Effector CD8-positive, alpha-beta T cell (primary cell): Measurements from ENCODE around the gene SUGP1.
"Not testable (repeated sequence)": the region's sequence is repeated elsewhere in the genome, so short reads cannot be mapped to it uniquely, and the experiment has no call there.

Source experiments
- DNase-seq: peaks from one replicate; lab custom pipeline; 2025; lab: John Stamatoyannopoulos, UW
- total RNA-seq, 4 experiments: gene quantifications; one replicate each; lab custom pipeline; 2026; lab: John Stamatoyannopoulos, UW

SUGP1 gene
- total RNA-seq: 54.9 to 77.1 (median 67.7) reads per million in 4 experiments

DNA sequence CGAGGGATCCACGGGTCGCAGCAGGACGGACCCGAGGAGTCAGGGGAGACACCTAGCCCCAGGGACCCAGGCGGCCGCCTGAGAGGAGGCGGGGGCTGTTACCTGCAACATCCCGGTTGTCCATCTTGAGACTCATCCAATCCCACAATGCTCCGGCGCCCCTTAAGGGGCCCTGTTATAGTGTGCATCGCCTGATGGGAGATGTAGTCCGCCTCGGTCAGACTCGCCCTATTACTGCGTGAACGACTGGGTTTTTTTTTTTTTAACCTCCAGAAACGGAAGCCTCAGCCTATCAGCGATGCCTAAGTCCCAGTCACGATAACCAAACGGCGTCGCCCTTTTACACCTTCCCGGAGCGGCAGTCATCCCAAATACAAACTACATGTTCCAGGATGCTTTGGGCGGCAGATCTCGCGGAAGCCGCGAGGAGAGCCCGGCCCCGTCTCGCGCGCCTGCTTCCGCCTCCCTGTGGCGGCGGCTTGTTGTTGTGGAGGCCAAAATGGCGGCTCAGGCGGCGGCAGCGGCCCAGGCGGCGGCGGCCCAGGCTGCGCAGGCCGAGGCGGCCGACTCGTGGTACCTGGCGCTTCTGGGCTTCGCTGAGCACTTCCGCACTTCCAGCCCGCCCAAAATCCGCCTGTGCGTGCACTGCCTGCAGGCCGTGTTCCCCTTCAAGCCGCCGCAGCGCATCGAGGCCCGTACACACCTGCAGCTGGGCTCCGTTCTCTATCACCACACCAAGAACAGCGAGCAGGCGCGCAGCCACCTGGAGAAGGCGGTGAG lies at the start of gene SUGP1, which contains the start of gene MAU2:
Gene SUGP1 (minus strand): TSS at position 149 of the 780 bp plus-strand sequence. CDS start 13 bp downstream, at position 136.
Gene MAU2 (plus strand): TSS at position 469 of the 780 bp plus-strand sequence. CDS start 31 bp downstream, at position 500.
- DNase-seq: peak; percentile 89

DNA sequence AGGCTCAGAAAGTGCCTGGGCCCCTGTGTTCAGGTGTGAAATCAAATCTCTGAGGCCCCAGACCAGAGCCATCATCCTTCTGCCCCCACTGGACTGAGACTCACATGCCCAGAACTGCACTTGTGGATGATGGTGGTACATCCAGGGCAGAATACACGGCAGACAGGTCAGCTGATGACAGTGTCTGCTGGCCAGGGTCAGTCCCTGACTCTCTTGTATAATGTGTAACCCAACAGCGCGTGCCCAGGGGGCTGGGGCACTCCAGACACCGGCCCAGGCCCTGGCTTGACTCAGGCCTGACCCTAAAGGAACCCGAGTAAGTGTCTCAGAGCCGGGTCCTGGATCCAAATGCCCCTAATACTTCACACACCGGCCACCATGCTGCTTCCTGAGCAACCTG lies 47.8 kb upstream of the SUGP1 start:
- no peak for DNase-seq

DNA sequence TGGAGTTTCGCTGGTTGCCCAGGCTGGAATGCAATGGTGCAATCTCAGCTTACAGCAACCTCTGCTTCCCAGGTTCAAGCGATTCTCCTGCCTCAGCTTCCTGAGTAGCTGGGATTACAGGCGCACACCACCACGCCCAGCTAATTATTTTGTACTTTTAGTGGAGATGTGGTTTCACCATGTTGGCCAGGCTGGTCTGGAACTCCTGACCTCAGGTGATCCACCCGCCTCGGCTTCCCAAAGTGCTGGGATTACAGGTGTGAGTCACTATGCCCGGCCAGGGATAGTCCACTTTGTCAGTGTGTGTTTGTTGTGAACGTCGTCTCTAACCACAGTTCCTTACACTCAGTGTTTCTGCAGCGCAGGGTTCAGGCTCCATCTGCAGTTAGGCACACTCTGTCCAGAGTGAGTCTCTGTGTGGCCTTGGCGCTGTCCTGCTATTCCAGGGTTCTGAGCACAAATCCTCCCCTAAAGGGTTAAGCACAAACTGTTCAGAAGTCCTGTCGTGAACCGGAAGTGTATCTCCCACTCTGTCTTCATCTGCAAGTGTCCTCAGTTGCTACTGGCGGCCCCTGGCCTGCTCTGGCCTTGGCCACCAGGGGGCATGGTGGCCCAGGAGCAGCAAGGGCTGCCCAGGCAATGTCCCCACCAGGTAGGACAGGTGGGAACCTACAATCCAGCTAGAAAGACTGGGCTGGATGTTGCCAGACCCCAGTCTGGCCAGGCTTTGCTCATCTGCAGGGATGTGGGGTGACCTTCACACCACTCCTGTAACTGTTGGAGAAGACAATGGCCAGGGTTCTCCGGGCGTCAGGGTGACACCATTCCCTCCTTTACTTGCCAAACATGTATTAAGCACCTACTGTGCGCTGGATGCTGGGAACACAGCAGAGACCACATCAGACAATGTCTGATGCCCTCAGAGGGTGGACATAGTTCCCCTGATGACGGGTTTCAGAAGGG lies 46.4 kb upstream of the SUGP1 start:
- peak; percentile 51 for DNase-seq

DNA sequence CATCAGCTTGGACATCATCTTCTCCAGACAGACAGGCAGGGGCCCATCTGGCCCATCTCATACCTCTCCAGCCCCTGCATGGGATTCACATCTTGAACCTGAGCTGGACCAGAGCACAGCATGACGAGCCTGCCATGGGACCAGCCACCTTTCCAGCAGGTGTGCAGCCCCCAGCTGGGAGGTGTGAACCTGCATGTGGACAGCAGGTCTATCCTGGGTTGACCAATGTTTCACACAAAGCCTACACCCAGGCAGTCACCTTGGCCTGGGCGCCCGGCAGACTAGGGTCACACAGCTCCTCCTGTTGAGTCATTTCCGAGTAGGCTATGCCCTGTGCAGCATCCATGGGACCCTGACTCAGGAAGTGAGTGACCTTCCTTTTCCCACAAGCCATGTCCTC lies 41.8 kb upstream of the SUGP1 start:
- DNase-seq: no peak

DNA sequence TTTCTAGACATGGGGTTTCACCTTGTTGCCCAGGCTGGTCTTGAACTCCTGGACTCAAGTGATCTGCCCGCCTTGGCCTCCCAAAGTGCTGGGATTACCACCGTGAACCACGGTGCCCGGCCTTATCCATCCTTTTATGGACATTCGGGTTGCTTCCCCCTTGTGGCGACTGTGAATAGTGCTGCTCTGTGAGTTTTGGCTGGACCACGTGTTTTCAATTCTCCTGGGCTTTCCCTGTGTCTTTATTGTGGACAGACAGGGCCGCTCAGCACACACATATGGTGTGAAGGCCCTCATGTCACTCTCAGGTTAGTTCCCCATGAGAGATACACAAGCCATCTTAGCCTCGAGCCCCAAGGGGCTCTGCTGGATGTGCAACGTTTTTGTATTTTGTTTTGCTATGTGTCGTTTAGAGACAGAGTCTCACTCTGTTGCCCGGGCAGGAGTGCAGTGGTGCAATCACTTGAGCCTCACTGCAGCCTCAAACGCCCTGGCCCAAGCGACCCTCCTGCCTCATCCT lies 40.8 kb upstream of the SUGP1 start:
- peak; percentile 59 for DNase-seq

DNA sequence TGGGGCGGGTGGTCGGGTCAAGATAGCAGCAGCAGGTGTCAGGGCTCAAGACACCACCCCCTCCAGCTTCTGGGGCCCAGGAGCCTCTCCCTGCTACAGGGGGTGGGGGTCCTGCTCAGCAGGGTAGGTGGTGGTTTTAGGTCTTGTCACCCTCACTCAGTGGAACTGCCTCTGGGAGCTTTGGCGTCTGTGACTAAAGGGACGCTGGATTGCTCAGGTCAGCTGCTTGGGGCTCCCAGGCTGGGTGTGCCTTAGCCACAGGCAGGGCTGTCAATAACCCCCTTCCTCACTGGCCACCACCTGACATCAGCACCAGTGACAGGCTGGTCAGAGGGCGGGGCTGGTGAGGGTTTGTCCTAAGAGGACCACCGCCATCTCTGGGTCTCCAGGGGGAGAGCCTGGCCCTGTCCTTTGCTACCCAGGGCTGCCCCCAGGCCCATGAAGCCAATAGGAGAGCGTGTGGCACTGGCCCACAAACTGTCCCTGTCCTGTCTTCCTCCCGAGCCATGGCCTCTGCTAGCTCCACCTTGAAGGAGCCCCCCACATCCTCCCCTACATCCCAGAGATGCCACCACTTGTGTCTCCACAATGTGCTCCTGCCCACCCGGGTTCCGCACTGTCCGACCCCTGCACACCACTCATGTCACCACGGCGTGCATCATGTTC lies 36.7 kb upstream of the SUGP1 start:
- DNase-seq: no peak

DNA sequence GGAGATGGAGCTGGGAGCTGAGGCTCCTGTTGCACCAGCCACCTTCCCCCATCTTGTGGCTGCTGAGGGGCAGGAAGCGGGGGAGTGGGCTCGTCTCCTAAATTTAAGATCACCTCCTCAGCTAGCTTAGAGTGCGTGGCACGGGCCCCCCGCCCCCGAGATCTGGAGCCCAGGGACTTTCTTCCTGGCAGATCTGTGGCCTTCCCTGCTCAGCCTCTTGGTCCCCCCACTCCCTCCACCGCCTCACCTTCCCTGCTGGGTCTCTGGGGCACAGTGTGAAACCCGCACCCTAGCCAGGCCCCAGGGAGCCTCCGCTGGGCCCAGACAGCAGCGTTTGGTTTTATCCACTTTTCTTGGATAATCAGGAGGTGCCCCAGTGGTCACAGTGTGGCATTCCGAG lies 36.2 kb upstream of the SUGP1 start:
- DNase-seq: no peak

GRCh38 chr19:19355606-19356139 lies 35.4 kb upstream of the SUGP1 start:
- no peak for DNase-seq

GRCh38 chr19:19354932-19355331 lies 34.6 kb upstream of the SUGP1 start:
- no peak for DNase-seq

DNA sequence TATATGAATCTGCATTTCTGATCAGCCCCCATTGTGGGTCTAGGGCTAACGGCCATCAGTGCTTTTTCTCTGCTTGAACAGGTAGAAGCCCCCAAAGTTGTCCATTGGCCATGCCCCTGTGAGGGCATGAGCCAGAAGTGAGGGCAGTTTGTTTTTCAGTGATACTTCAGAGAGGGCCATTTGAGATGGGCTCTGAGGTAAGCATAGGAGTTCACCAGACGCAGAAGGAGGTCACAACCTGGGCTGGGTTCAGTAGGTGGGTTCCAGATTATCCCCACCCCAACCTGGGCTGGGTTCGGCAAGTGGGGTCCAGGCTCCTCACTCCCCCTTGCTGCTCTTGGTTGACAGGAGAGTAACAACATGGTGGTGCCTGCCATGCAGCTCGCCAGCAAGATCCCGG lies 33.7 kb upstream of the SUGP1 start:
- no peak for DNase-seq

DNA sequence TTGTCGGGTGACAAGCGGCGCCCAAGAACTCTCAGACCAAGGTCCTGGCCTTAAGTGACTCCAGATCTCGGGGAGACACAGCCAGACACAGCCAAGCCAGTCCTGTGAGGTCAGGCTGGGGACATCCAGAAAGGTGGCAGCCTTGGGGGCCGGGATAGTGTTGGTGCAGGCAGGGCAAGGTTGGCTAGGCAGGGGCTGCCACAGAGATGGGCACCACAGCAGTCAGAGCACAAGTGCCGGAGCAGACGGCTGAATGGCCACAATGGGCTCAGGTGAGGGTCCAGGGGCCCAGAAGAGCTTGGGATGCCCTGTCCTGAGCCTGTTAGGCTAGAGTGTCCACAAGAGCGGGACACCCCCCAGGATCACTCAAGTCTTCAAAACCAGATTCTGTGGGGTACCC lies 32.5 kb upstream of the SUGP1 start:
- no peak for DNase-seq

DNA sequence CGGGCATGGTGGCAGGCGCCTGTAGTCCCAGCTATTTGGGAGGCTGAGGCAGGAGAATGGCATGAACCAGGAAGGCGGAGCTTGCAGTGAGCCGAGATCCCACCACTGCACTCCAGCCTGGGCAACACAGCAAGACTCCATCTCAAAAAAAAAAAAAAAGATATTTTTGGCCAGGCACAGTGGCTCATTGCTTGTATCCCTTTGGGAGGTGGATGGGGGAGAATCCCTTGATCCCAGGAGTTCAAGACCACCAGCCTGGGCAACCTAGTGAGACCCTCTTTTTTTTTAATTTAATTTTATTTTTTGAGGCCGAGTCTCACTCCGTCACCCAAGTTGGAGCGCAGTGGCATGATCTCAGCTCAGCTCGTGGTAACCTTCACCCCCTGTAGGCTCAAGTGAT lies 30.4 kb upstream of the SUGP1 start:
- not testable (repeated sequence) for DNase-seq

DNA sequence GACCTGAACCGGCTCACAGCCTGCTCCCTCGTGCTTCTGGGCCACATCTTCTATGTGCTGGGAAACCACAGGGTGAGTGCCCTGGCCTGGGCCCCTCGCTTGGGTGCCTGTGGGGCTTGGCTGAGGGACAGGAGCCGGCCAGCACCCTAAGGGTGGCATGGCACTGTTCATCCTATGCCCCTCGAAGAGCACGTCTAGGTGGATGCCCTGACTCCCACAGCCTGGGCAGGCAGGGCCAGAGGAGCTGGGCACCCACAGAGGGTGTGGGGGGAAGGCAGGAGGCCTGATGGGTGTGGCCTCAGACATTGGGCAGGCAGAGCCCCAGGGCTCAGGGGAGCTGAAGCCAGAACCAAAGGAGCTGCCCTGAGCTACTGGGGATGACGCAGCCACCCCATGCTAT lies 29.1 kb upstream of the SUGP1 start:
- DNase-seq: no peak

DNA sequence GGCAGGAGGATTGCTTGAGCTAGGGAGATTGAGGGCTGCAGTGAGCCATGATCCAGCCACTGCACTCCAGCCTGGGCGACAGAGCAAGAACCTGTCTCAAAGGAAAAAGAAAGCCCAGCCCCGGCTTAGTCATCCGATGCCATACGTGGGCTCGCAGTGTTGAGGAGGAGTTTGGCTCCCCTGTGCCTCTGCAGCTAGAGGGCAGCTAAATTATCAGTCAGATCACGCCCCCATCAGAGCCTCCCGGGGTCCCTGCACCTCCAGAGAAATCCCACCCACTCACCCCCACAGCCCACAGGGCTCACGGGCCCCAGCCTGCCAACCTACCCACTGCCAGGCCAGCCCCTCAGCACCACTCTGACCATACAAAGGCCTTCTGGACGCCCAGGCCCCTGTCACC lies 28.0 kb upstream of the SUGP1 start:
- DNase-seq: no peak

DNA sequence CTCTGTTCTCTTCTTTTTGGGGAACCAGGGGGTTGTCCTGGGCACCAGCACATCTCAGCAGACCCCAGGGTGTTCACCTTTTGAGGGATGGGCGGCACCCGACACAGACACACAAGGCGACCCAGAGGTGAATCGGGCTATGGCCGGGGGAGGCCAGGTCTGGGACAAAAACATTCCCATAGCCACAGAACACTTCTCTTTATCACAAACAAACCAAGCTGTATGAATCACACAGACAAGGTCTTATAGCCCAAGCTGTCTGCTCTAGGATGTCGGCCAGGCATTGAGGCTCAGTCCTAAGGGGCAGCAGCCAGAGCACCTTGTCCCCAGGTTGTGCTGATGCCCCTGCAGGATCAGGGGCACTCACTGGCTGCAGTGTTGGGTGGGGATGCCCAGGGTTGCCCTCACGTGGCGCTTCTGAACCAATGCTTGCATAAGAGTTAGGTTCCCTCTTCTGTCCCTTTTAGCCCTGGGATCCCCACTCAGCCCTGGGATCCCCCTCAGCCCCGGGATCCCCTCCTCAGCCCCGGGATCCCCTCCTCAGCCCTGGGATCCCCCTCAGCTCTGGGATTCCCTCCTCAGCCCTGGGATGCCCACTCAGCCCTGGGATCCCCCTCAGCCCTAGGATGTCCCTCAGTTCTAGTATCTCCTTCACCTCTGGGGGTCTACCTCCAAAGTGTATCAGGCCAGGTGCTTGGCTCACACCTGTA lies 27.2 kb upstream of the SUGP1 start:
- no peak for DNase-seq

- no peak for DNase-seq
Observed at GRCh38 chr19:19345970-19346369, 25.7 kb upstream of the SUGP1 start.

- DNase-seq: no peak
Observed at GRCh38 chr19:19345232-19345631, 24.9 kb upstream of the SUGP1 start.

DNA sequence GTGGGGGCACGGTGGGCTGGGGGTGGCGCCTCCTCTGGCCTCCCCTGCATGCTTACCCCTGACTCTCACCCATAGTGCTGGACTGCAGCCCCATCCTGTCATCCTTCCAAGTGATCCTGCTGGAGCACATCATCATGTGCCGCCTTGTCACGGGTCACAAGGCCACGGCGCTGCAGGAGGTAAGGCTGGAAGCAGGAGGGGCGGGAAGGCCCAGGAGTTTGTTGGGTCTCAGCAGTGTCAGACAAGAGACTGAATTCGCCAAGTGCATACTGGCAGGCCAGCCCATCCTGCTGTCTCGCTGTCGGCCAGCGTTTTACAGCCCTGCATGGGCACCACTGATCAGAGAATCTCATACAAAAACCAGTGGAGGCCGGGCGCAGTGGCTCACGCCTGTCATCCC lies 23.5 kb upstream of the SUGP1 start:
- DNase-seq: no peak

GRCh38 chr19:19343016-19343362 lies 22.7 kb upstream of the SUGP1 start:
- DNase-seq: no peak

DNA sequence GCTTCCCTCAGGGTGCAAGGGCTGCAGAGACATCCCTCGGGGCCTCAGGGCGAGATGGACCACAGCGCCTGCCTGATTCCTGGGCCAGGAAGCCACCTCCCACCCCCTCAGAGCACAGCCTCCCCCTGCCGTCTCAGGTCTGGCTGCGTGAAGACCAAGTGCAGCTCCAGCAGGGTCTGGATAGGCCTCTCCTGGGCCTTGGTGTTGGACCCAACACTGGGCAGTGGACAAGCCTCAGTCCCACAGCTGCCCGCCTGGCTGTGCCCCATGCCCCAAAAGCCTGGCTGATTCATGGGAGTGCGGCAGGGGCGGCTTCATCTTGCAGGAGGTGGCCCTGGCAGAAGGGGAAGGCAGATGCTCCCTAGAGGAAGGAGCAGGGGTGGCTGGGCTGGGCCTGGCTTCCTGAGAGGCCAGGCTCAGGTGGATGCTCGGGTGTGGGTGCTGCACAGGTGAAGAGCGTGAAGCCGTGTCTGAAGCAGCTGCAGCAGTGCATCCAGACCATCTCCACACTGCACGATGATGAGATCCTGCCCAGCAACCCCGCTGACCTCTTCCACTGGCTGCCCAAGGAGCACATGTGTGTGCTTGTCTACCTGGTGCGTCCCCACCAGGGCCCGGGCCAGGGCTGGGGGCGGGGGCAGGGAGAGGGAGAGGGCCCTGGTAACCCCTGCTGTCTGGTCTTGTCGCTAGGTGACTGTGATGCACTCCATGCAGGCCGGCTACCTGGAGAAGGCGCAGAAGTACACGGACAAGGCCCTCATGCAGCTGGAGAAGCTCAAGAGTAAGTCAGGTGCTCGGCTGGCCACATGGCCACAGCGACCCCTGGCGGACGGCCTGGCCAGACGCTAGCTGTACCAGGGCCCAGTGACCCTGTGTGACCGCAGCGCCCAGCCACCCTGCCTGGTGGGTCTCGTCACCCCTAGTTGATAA lies 22.0 kb upstream of the SUGP1 start:
- no peak for DNase-seq
